Transverse colon (tissue), 4 donors: ENCODE data around the gene CDC25B.

Source experiments
- POLR2AphosphoS5 ChIP-seq, 3 donors: sonication (generic); formaldehyde crosslinking; IDR thresholded peaks; one replicate each; pipeline ENCODE4 v1.6.1; 2016; ENCODE audit warnings: antibody characterized with exemption in 3 of 3
- TF ChIP-seq, protein P1 (sequence below), 5 experiments: fragments of 200-600 bp in 3 of 5; fragments of 450-650 bp in 2 of 5; sonication (generic) in 3 of 5; IDR thresholded peaks; 1 replicate in 2 of 5; 2 replicates in 3 of 5; pipeline ENCODE4 v1.5.1; 2016 to 2017; ENCODE audit warnings: antibody characterized with exemption in 5 of 5, inconsistent platforms in 3 of 5, mild to moderate bottlenecking in 2 of 5, moderate library complexity in 1 of 5

- TF ChIP-seq, protein P1, sequence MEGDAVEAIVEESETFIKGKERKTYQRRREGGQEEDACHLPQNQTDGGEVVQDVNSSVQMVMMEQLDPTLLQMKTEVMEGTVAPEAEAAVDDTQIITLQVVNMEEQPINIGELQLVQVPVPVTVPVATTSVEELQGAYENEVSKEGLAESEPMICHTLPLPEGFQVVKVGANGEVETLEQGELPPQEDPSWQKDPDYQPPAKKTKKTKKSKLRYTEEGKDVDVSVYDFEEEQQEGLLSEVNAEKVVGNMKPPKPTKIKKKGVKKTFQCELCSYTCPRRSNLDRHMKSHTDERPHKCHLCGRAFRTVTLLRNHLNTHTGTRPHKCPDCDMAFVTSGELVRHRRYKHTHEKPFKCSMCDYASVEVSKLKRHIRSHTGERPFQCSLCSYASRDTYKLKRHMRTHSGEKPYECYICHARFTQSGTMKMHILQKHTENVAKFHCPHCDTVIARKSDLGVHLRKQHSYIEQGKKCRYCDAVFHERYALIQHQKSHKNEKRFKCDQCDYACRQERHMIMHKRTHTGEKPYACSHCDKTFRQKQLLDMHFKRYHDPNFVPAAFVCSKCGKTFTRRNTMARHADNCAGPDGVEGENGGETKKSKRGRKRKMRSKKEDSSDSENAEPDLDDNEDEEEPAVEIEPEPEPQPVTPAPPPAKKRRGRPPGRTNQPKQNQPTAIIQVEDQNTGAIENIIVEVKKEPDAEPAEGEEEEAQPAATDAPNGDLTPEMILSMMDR (IDR thresholded peaks at IDR 0.05): no peak
- no peak for TF ChIP-seq POLR2AphosphoS5 (IDR thresholded peaks at IDR 0.05)
Measured at GRCh38 chr20:3765171-3765882, 30.8 kb upstream of the CDC25B start.
